ENCODE data around the gene GAPDHS. TPM values are rescaled to one million over a fixed set of nuclear protein-coding genes. Genes with fewer than 3 reads are reported as not detected.
A peak's percentile ranks its signal among the peaks of the same experiment; 100 is the strongest.

The GAPDHS gene
- total RNA-seq, 1 experiment from 2014 or later: not detected

- TF ChIP-seq EZH2phosphoT487 (IDR thresholded peaks at IDR 0.05; ENCODE audit: borderline replicate concordance, low read length) (no peak), CTCF (conservative IDR thresholded peaks at IDR 0.05; ENCODE audit: low read depth, low read length) (no peak), EZH2 (IDR thresholded peaks at IDR 0.05; ENCODE audit: low read length, unreplicated experiment) (no peak)
- CTCF ChIA-PET: no interaction called here
- H3K9me3 ChIP-seq (ENCODE audit: low read length): no peaks in the 10 kb centered on the region
- ATAC-seq: no peak
- no peak within 1 kb of the TSS for H3K27ac ChIP-seq (ENCODE audit: low read length)
- intact Hi-C loops (cut with micrococcal nuclease): loop anchor here (5.0 kb wide), 1 partner anchor 129 kb away; the partner anchor contains the start of gene ETV2
- no peaks in the 10 kb centered on the region for H3K9me2 ChIP-seq (replicated peaks; ENCODE audit: low read length)
- H3F3A ChIP-seq (ENCODE audit: low read length, unreplicated experiment): no peaks in the 10 kb centered on the region
- H3K4me2 ChIP-seq (ENCODE audit: low read length): no peak within 1 kb of the TSS
- no peaks in the 10 kb centered on the region for H3K36me3 ChIP-seq (ENCODE audit: low read depth, low read length)
- no peak within 1 kb of the TSS for H3K9ac ChIP-seq (ENCODE audit: low read length)
- H3K79me2 ChIP-seq (ENCODE audit: low read length): peaks cover 14% of the 10 kb centered on the region
- DNase-seq: peak; percentile 14
- BruUV-seq (replicated peaks): no TSS peak
- H3K4me3 ChIP-seq (ENCODE audit: low read length): no peak within 1 kb of the TSS
- H4K20me1 ChIP-seq (ENCODE audit: low read length): no peaks in the 10 kb centered on the region
- H2AFZ ChIP-seq (ENCODE audit: low read length): no peak within 1 kb of the TSS
- peaks cover 13% of the 10 kb centered on the region for H3K4me1 ChIP-seq (ENCODE audit: insufficient read depth, low read length)
- POLR2A ChIA-PET (ENCODE audit: unreplicated experiment): interaction anchor here (0.6 kb wide), 1 partner anchor 47 kb away, joined by 3 read pairs; no protein-coding TSS in a partner anchor
- no peaks in the 10 kb centered on the region for H3K27me3 ChIP-seq (ENCODE audit: low read length)
Measured at GRCh38 chr19:35513628-35514281, 19.5 kb upstream of the GAPDHS start, which contains the start of gene DMKN. Gene DMKN, minus strand, starts transcription at chr19:35513649. Its CDS starts 174 bp downstream, at chr19:35513475.

- H3K27me3 ChIP-seq (ENCODE audit: low read length): no peaks in the 10 kb centered on the region
- no peak for DNase-seq
- H3K9me3 ChIP-seq (ENCODE audit: low read length): no peaks in the 10 kb centered on the region
- H3F3A ChIP-seq (ENCODE audit: low read length, unreplicated experiment): no peaks in the 10 kb centered on the region
- peaks cover 8% of the 10 kb centered on the region for H3K79me2 ChIP-seq (ENCODE audit: low read length)
- no peak overlapping the region for H3K27ac ChIP-seq (ENCODE audit: low read length)
- ChIA-PET POLR2A (ENCODE audit: unreplicated experiment) (interaction anchor here (0.6 kb wide), 1 partner anchor 48 kb away, joined by 3 read pairs; no protein-coding TSS in a partner anchor), CTCF (no interaction called here)
- no TSS peak for BruUV-seq (replicated peaks)
- ATAC-seq: no peak
- no peaks in the 10 kb centered on the region for H4K20me1 ChIP-seq (ENCODE audit: low read length)
- intact Hi-C loops (cut with micrococcal nuclease): loop anchor here (5.0 kb wide), 1 partner anchor 128 kb away; the partner anchor contains the start of gene ETV2
- TF ChIP-seq EZH2 (IDR thresholded peaks at IDR 0.05; ENCODE audit: low read length, unreplicated experiment) (no peak), EZH2phosphoT487 (IDR thresholded peaks at IDR 0.05; ENCODE audit: borderline replicate concordance, low read length) (no peak), CTCF (conservative IDR thresholded peaks at IDR 0.05; ENCODE audit: low read depth, low read length) (no peak)
- no peaks in the 10 kb centered on the region for H3K36me3 ChIP-seq (ENCODE audit: low read depth, low read length)
- no peak overlapping the region for H2AFZ ChIP-seq (ENCODE audit: low read length)
- no peak overlapping the region for H3K4me2 ChIP-seq (ENCODE audit: low read length)
- H3K4me3 ChIP-seq (ENCODE audit: low read length): no peak overlapping the region
- H3K9ac ChIP-seq (ENCODE audit: low read length): no peak overlapping the region
- H3K4me1 ChIP-seq (ENCODE audit: insufficient read depth, low read length): peaks cover 15% of the 10 kb centered on the region
- no peaks in the 10 kb centered on the region for H3K9me2 ChIP-seq (replicated peaks; ENCODE audit: low read length)
Measured at GRCh38 chr19:35514282-35514809, 18.9 kb upstream of the GAPDHS start.

- Histone ChIP-seq H3K4me2 (ENCODE audit: low read length) (no peak overlapping the region), H3K9me2 (replicated peaks; ENCODE audit: low read length) (no peaks in the 10 kb centered on the region), H3F3A (ENCODE audit: low read length, unreplicated experiment) (no peaks in the 10 kb centered on the region), H4K20me1 (ENCODE audit: low read length) (no peaks in the 10 kb centered on the region), H3K36me3 (ENCODE audit: low read depth, low read length) (no peaks in the 10 kb centered on the region), H3K27me3 (ENCODE audit: low read length) (no peaks in the 10 kb centered on the region), H3K4me3 (ENCODE audit: low read length) (no peak overlapping the region), H3K9ac (ENCODE audit: low read length) (no peak overlapping the region), H2AFZ (ENCODE audit: low read length) (no peak overlapping the region), H3K9me3 (ENCODE audit: low read length) (no peaks in the 10 kb centered on the region), H3K4me1 (ENCODE audit: insufficient read depth, low read length) (peaks cover 19% of the 10 kb centered on the region), H3K79me2 (ENCODE audit: low read length) (no peaks in the 10 kb centered on the region), H3K27ac (ENCODE audit: low read length) (no peak overlapping the region)
- DNase-seq (no peak), ATAC-seq (no peak)
- TF ChIP-seq EZH2phosphoT487 (IDR thresholded peaks at IDR 0.05; ENCODE audit: borderline replicate concordance, low read length) (no peak), CTCF (conservative IDR thresholded peaks at IDR 0.05; ENCODE audit: low read depth, low read length) (no peak), EZH2 (IDR thresholded peaks at IDR 0.05; ENCODE audit: low read length, unreplicated experiment) (no peak)
- no TSS peak for BruUV-seq (replicated peaks)
- POLR2A ChIA-PET (ENCODE audit: unreplicated experiment): interaction anchor here (0.6 kb wide), 1 partner anchor 26 kb away, joined by 6 read pairs; no protein-coding TSS in a partner anchor
- intact Hi-C loops (cut with micrococcal nuclease): loop anchor here (5.0 kb wide), 1 partner anchor 76 kb away; no protein-coding TSS in a partner anchor
- CTCF ChIA-PET: no interaction called here
Measured at GRCh38 chr19:35516310-35516709, 16.9 kb upstream of the GAPDHS start.

All from PC-3 (cell line).